Measurements from ENCODE around the gene CREB3L1. TPM values are rescaled to one million over a fixed set of nuclear protein-coding genes. Genes with fewer than 3 reads are reported as not detected.

Gene CREB3L1
- total RNA-seq, 1 experiment from 2014 or later = 1.1 TPM

DNA sequence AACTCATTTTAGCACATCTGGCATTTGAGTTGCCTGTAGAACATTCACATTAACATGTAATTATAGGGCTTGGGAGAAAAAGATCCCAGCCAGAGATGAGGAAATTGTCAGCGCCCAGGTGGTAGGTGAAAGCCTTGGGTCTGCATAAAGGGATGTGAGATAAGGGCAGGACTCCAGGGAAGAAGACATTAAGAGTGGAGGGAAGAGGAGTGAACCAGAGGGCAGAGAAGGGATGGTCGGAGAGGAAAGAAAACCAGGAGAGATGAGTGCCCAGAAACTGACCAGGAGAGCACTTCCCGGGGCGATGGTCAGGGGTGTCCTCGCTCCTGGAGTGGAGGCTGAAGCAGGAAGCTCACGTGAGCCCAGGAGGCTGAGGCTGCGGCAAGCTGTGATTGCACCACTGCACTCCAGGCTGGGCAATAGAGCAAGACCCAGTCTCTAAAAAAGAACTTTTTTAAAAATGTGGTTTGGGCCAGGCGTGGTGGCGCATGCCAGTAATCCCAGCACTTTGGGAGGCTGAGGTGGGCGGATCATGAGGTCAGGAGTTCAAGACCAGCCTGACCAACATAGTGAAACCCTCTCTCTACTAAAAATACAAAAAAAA, 49.5 kb downstream of the CREB3L1 start:
- intact Hi-C loops (cut with micrococcal nuclease) = no loop called here
- ATAC-seq = no peak
- no peak overlapping the region for H3K27ac ChIP-seq (ENCODE audit: low read length)
- H3K36me3 ChIP-seq (ENCODE audit: low read depth, low read length) = no peaks in the 10 kb centered on the region
- H3K9me2 ChIP-seq (replicated peaks; ENCODE audit: low read length) = no peaks in the 10 kb centered on the region
- no peaks in the 10 kb centered on the region for H4K20me1 ChIP-seq (ENCODE audit: low read length)
- no peak overlapping the region for H2AFZ ChIP-seq (ENCODE audit: low read length)
- POLR2A ChIA-PET (ENCODE audit: unreplicated experiment) = no interaction called here
- no peak for TF ChIP-seq EZH2 (IDR thresholded peaks at IDR 0.05; ENCODE audit: low read length, unreplicated experiment)
- TF ChIP-seq, protein P1, sequence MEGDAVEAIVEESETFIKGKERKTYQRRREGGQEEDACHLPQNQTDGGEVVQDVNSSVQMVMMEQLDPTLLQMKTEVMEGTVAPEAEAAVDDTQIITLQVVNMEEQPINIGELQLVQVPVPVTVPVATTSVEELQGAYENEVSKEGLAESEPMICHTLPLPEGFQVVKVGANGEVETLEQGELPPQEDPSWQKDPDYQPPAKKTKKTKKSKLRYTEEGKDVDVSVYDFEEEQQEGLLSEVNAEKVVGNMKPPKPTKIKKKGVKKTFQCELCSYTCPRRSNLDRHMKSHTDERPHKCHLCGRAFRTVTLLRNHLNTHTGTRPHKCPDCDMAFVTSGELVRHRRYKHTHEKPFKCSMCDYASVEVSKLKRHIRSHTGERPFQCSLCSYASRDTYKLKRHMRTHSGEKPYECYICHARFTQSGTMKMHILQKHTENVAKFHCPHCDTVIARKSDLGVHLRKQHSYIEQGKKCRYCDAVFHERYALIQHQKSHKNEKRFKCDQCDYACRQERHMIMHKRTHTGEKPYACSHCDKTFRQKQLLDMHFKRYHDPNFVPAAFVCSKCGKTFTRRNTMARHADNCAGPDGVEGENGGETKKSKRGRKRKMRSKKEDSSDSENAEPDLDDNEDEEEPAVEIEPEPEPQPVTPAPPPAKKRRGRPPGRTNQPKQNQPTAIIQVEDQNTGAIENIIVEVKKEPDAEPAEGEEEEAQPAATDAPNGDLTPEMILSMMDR (conservative IDR thresholded peaks at IDR 0.05; ENCODE audit: low read depth, low read length) = no peak
- TF ChIP-seq EZH2phosphoT487 (IDR thresholded peaks at IDR 0.05; ENCODE audit: borderline replicate concordance, low read length) = no peak
- H3K9ac ChIP-seq (ENCODE audit: low read length) = no peak overlapping the region
- H3K9me3 ChIP-seq (ENCODE audit: low read length) = no peaks in the 10 kb centered on the region
- H3K4me1 ChIP-seq (ENCODE audit: insufficient read depth, low read length) = no peaks in the 10 kb centered on the region
- no peak for DNase-seq
- peaks cover 15% of the 10 kb centered on the region for H3K27me3 ChIP-seq (ENCODE audit: low read length)
- H3F3A ChIP-seq (ENCODE audit: low read length, unreplicated experiment) = no peaks in the 10 kb centered on the region
- no peaks in the 10 kb centered on the region for H3K79me2 ChIP-seq (ENCODE audit: low read length)
- no peak overlapping the region for H3K4me3 ChIP-seq (ENCODE audit: low read length)
- no TSS peak for BruUV-seq (replicated peaks)
- CTCF ChIA-PET = no interaction called here
- H3K4me2 ChIP-seq (ENCODE audit: low read length) = no peak overlapping the region

DNA sequence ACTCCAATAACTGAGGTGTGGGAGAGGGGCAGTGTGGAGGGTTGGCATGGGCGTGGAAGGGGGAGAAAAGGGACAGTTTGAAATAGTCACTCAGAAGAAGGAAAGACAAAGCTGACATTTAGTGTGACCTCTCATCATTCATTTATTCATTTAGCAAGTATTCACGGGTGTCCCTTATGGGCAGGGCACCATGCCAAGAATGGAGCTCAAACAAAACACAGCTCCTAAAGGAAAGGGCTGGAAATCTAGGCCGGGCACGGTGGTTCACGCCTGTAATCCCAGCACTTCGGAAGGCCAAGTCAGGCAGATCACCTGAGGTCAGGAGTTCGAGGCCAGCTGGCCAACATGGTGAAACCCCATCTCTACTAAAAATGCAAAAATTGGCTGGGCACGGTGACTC, 50.4 kb downstream of the CREB3L1 start:
- no peak for ATAC-seq

DNA sequence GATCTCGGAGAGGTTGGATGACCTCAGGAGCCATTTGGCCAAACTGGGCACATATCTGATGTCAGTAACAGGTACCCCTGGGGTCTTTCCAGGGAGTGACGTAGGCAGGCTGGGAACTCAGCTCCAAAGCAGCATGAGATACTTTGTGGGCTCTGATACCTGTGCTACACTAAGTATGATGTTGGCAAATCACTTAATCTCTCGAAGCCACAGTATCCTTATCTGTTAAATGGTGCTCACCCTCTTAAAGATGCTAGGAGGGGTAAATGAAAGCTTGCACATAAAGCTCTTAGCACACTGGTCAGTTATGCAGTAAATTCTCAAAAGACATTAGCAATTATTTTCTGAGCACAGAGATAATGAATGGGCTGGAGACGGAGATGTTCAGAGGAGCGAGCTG, 52.7 kb downstream of the CREB3L1 start:
- TF ChIP-seq EZH2phosphoT487 (IDR thresholded peaks at IDR 0.05; ENCODE audit: borderline replicate concordance, low read length) = no peak
- no peak for TF ChIP-seq EZH2 (IDR thresholded peaks at IDR 0.05; ENCODE audit: low read length, unreplicated experiment)
- TF ChIP-seq, protein P1 (conservative IDR thresholded peaks at IDR 0.05; ENCODE audit: low read depth, low read length) = no peak
- H2AFZ ChIP-seq (ENCODE audit: low read length) = no peak overlapping the region
- no peak overlapping the region for H3K4me2 ChIP-seq (ENCODE audit: low read length)
- H3K36me3 ChIP-seq (ENCODE audit: low read depth, low read length) = no peaks in the 10 kb centered on the region
- CTCF ChIA-PET = no interaction called here
- H3K9me3 ChIP-seq (ENCODE audit: low read length) = no peaks in the 10 kb centered on the region
- POLR2A ChIA-PET (ENCODE audit: unreplicated experiment) = no interaction called here
- DNase-seq = no peak
- H3K79me2 ChIP-seq (ENCODE audit: low read length) = no peaks in the 10 kb centered on the region
- no TSS peak for BruUV-seq (replicated peaks)
- H3K4me1 ChIP-seq (ENCODE audit: insufficient read depth, low read length) = no peaks in the 10 kb centered on the region
- peaks cover 15% of the 10 kb centered on the region for H3K27me3 ChIP-seq (ENCODE audit: low read length)
- no peaks in the 10 kb centered on the region for H4K20me1 ChIP-seq (ENCODE audit: low read length)
- no peak overlapping the region for H3K9ac ChIP-seq (ENCODE audit: low read length)
- no peak overlapping the region for H3K4me3 ChIP-seq (ENCODE audit: low read length)
- H3K9me2 ChIP-seq (replicated peaks; ENCODE audit: low read length) = no peaks in the 10 kb centered on the region
- no peak overlapping the region for H3K27ac ChIP-seq (ENCODE audit: low read length)
- intact Hi-C loops (cut with micrococcal nuclease) = no loop called here
- H3F3A ChIP-seq (ENCODE audit: low read length, unreplicated experiment) = no peaks in the 10 kb centered on the region
- no peak for ATAC-seq

More for the DNA sequence above, 50.4 kb downstream of the CREB3L1 start:
- TF ChIP-seq, protein P1 (conservative IDR thresholded peaks at IDR 0.05; ENCODE audit: low read depth, low read length) = no peak
- no peak for TF ChIP-seq EZH2phosphoT487 (IDR thresholded peaks at IDR 0.05; ENCODE audit: borderline replicate concordance, low read length)
- TF ChIP-seq EZH2 (IDR thresholded peaks at IDR 0.05; ENCODE audit: low read length, unreplicated experiment) = no peak
- Histone ChIP-seq H3K27me3 (ENCODE audit: low read length) (peaks cover 15% of the 10 kb centered on the region), H3K4me3 (ENCODE audit: low read length) (no peak overlapping the region), H3K9me2 (replicated peaks; ENCODE audit: low read length) (no peaks in the 10 kb centered on the region), H3K27ac (ENCODE audit: low read length) (no peak overlapping the region), H3K36me3 (ENCODE audit: low read depth, low read length) (no peaks in the 10 kb centered on the region), H2AFZ (ENCODE audit: low read length) (no peak overlapping the region), H3K9me3 (ENCODE audit: low read length) (no peaks in the 10 kb centered on the region), H3K4me2 (ENCODE audit: low read length) (no peak overlapping the region), H3F3A (ENCODE audit: low read length, unreplicated experiment) (no peaks in the 10 kb centered on the region), H3K79me2 (ENCODE audit: low read length) (no peaks in the 10 kb centered on the region), H4K20me1 (ENCODE audit: low read length) (no peaks in the 10 kb centered on the region), H3K9ac (ENCODE audit: low read length) (no peak overlapping the region), H3K4me1 (ENCODE audit: insufficient read depth, low read length) (no peaks in the 10 kb centered on the region)
- ChIA-PET POLR2A (ENCODE audit: unreplicated experiment) (interaction anchor here (0.6 to 0.7 kb wide), 2 partner anchors 29 to 46 kb away, joined by 3 to 7 read pairs; no protein-coding TSS in a partner anchor), CTCF (no interaction called here)
- intact Hi-C loops (cut with micrococcal nuclease) = no loop called here
- DNase-seq = no peak
- BruUV-seq (replicated peaks) = no TSS peak
